HEK293T (cell line): ENCODE measurements around the gene TUBA1C.
"Not testable (repeated sequence)": the region's sequence is repeated elsewhere in the genome, so short reads cannot be mapped to it uniquely, and the experiment has no call there.

Source experiments
- CTCF ChIA-PET: fragments of 350-600 bp; formaldehyde crosslinking; extraction: SDS; loops from one replicate; lab custom pipeline; 2021; ENCODE audit warnings: antibody characterized with exemption, inconsistent platforms; lab: Yijun Ruan, JAX
- POLR2A ChIA-PET: fragments of 350-600 bp; formaldehyde crosslinking; extraction: SDS; loops from one replicate; lab custom pipeline; 2020; ENCODE audit warnings: antibody characterized with exemption, inconsistent platforms; lab: Yijun Ruan, JAX
- DNase-seq: peaks from one replicate; pipeline ENCODE4 v3.0.0; 2012; ENCODE audit warnings: mixed read lengths; ENCODE audit errors: extremely low spot score
- ARNT ChIP-seq: fragments of 450-650 bp; IDR thresholded peaks from 2 replicates; pipeline ENCODE4 v1.6.1; 2017; ENCODE audit warnings: mild to moderate bottlenecking
- BHLHE40 ChIP-seq: fragments of 450-650 bp; IDR thresholded peaks from 2 replicates; pipeline ENCODE4 v1.6.1; 2016; ENCODE audit warnings: mild to moderate bottlenecking, moderate library complexity, borderline replicate concordance
- ELF4 ChIP-seq: fragments of 450-650 bp; IDR thresholded peaks from 2 replicates; pipeline ENCODE4 v1.6.1; 2017; ENCODE audit warnings: antibody characterized with exemption
- FOXK2 ChIP-seq: fragments of 450-650 bp; IDR thresholded peaks from 2 replicates; pipeline ENCODE4 v1.6.1; 2016; ENCODE audit warnings: mild to moderate bottlenecking
- FOXM1 ChIP-seq: fragments of 450-650 bp; IDR thresholded peaks from 2 replicates; pipeline ENCODE4 v1.6.1; 2017; ENCODE audit warnings: mild to moderate bottlenecking, borderline replicate concordance
- HDGF ChIP-seq: fragments of 450-650 bp; IDR thresholded peaks from 2 replicates; pipeline ENCODE4 v1.6.1; 2017; ENCODE audit warnings: antibody characterized with exemption, borderline replicate concordance
- L3MBTL2 ChIP-seq: fragments of 450-650 bp; conservative IDR thresholded peaks from 2 replicates; pipeline ENCODE4 v1.6.1; 2016; ENCODE audit warnings: mild to moderate bottlenecking
- LEF1 ChIP-seq: fragments of 450-650 bp; IDR thresholded peaks from 2 replicates; pipeline ENCODE4 v1.6.1; 2017; ENCODE audit warnings: mild to moderate bottlenecking, borderline replicate concordance
- NFRKB ChIP-seq: fragments of 450-650 bp; IDR thresholded peaks from 2 replicates; pipeline ENCODE4 v1.6.1; 2016; ENCODE audit warnings: mild to moderate bottlenecking, moderate library complexity
- SP1 ChIP-seq: fragments of 450-650 bp; IDR thresholded peaks from 2 replicates; pipeline ENCODE4 v1.6.1; 2017
- SUZ12 ChIP-seq: fragments of 450-650 bp; IDR thresholded peaks from 2 replicates; pipeline ENCODE4 v1.6.1; 2016; ENCODE audit warnings: mild to moderate bottlenecking
- TARDBP ChIP-seq: fragments of 450-650 bp; IDR thresholded peaks from 2 replicates; pipeline ENCODE4 v1.6.1; 2016
- ZNF384 ChIP-seq: fragments of 450-650 bp; IDR thresholded peaks from 2 replicates; pipeline ENCODE4 v1.6.1; 2016
- TF ChIP-seq, protein P1 (sequence below): fragments of 450-650 bp; IDR thresholded peaks from 2 replicates; pipeline ENCODE4 v1.6.1; 2016

The TUBA1C gene

DNA sequence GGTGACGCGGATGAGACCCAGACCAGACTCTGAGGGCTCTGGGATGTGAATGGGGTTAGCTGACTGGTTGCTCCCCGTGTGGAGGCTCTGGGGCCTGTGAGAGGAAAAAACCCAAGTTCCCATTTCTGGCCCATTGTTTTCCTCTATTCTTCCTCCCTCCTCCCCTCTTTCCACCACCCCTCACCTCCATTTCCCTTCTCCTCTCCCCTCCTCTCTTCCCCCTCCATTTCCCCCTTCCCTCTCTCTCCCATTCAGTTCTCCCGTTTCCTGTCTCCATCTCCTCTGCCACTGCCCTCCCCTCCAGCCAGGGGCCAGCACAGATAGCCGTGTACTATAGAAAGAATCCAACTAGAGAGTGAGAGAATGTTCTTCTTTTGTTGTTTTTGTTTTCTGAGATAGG lies 17.4 kb downstream of the TUBA1C start:
- TF ChIP-seq NFRKB (no peak), FOXM1 (no peak), ELF4 (no peak), L3MBTL2 (no peak), HDGF (no peak), BHLHE40 (no peak)
- POLR2A ChIA-PET, result interaction anchor here (1.2 to 1.6 kb wide), 4 partner anchors 16 to 84 kb away, joined by 4 to 7 read pairs (median 4); partner anchors contain the start of genes SPATS2, TROAP and TUBA1C
- DNase-seq, result no peak
- CTCF ChIA-PET, result interaction anchor here (0.6 to 1.8 kb wide), 4 partner anchors 10 to 60 kb away, joined by 3 to 7 read pairs (median 4); no protein-coding TSS in a partner anchor

DNA sequence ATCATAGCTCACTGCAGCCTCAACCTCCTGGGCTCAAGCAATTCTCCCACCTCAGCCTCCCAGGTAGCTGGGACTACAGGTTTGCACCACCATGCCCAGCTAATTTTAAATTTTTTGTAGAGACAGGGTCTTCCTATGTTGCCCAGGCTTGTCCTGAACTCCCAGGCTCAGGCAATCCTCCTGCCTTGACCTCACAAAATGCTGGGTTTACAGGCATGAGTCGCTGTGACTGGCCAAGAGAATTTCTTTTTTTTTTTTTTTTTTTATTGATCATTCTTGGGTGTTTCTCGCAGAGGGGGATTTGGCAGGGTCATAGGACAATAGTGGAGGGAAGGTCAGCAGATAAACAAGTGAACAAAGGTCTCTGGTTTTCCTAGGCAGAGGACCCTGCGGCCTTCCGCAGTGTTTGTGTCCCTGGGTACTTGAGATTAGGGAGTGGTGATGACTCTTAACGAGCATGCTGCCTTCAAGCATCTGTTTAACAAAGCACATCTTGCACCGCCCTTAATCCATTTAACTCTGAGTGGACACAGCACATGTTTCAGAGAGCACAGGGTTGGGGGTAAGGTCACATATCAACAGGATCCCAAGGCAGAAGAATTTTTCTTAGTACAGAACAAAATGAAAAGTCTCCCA lies 18.0 kb downstream of the TUBA1C start:
- POLR2A ChIA-PET, result interaction anchor here (1.2 to 1.6 kb wide), 4 partner anchors 17 to 84 kb away, joined by 4 to 7 read pairs (median 4); partner anchors contain the start of genes SPATS2, TROAP and TUBA1C
- CTCF ChIA-PET, result interaction anchor here (0.6 to 2.1 kb wide), 4 partner anchors 10 to 59 kb away, joined by 3 to 10 read pairs (median 6); no protein-coding TSS in a partner anchor
- DNase-seq, result not testable (repeated sequence)

DNA sequence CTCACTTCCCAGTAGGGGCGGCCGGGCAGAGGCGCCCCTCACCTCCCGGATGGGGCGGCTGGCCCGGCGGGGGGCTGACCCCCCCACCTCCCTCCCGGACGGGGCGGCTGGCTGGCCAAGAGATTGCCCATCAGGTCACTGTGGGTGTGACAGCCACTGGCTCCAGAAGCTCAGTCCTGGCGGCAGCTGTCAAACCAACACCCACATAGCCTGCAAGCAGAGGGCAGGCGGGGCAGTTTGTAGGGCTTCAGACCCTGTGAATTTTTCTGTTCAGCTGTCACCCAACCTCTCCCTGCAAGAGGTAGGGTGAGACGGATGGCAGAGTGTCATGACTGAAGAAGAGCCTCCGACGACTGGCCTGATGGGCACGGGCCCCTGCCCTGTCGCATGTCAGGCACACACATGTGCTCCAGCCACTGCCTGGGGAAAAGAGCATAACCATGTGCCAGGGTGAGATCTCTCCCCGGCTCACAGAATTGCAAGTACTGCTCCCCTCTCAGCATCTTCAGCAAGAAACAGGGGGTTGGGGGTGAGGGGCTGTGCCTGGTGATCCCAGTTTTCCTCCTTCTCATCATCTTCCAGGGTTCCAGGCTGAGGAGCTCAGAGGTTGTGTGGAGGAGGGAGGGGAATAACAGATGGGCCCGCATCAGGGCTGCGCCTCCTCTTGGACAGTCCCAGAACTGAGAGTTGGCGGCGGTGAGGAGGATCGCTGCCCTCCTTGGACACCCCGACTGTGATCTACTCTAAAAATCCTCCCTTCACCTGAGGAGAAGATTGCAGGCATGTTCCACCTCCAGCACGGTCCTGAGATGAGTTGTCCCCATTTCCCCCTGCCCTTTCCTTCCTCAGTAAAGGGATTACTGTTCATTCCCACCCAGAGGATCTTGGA lies 18.9 kb downstream of the TUBA1C start:
- ChIA-PET CTCF (interaction anchor here (0.6 to 2.1 kb wide), 7 partner anchors 9 to 233 kb away, joined by 3 to 12 read pairs (median 6); no protein-coding TSS in a partner anchor), POLR2A (interaction anchor here (1.0 to 2.5 kb wide), 6 partner anchors 13 to 153 kb away, joined by 3 to 11 read pairs (median 4); partner anchors contain the start of genes TROAP, TUBA1B and TUBA1C)
- DNase-seq, result no peak
- TF ChIP-seq L3MBTL2 (no peak), SP1 (no peak), FOXM1 (no peak), ZNF384 (no peak), ELF4 (no peak), SUZ12 (no peak), FOXK2 (no peak), TARDBP (no peak)
- TF ChIP-seq, protein P1, sequence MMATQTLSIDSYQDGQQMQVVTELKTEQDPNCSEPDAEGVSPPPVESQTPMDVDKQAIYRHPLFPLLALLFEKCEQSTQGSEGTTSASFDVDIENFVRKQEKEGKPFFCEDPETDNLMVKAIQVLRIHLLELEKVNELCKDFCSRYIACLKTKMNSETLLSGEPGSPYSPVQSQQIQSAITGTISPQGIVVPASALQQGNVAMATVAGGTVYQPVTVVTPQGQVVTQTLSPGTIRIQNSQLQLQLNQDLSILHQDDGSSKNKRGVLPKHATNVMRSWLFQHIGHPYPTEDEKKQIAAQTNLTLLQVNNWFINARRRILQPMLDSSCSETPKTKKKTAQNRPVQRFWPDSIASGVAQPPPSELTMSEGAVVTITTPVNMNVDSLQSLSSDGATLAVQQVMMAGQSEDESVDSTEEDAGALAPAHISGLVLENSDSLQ, result no peak

DNA sequence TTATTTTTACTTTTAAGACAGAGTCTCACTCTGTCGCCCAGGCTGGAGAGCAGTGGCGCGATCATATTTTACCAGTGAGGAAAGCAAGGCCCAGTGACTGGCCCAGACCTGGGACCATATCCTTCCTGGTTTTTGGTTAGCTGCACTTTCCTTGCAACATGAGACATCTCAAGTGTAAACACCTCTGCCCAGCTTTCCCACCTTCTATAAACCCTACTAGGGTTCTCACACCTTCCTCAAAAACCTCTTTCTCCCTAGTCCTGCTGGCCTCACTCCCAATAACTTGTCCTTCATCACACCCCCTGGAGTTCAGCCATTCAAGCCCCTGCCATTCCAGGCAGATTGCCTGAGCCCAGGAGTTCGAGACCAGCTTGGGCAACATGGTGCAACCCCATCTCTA lies 19.8 kb downstream of the TUBA1C start:
- TF ChIP-seq HDGF, result no peak
- no peak for TF ChIP-seq ELF4
- DNase-seq, result no peak
- ChIA-PET CTCF (interaction anchor here (0.5 to 2.1 kb wide), 9 partner anchors 8 to 232 kb away, joined by 3 to 12 read pairs (median 5); no protein-coding TSS in a partner anchor), POLR2A (interaction anchor here (0.8 to 2.5 kb wide), 7 partner anchors 13 to 154 kb away, joined by 3 to 11 read pairs (median 4); partner anchors contain the start of genes TROAP, TUBA1B and TUBA1C)

DNA sequence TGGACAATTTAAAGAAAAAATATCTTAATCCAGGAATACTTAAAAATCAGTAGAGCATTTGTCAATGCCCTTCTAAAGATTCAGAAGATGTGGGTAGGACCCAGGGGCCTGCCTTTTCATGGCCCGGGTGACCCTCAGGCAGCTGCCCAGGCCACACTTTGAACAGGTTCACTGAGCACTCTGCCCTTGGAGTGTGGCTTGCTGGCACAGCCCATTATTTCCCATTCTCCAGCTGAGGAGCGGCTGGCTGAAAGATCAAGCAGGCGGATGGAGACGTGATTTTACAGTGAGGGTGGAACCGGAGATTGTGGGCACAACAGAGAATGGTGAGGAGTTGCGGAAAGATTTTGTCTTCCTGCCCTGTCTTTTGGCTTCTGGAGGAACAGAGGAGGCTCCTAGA lies 23.0 kb downstream of the TUBA1C start:
- POLR2A ChIA-PET, result interaction anchor here (1.1 to 1.2 kb wide), 2 partner anchors 9 to 23 kb away, joined by 3 to 4 read pairs; partner anchors contain the start of gene TUBA1C
- no peak for TF ChIP-seq ARNT
- no peak for DNase-seq
- CTCF ChIA-PET, result interaction anchor here (1.0 to 3.5 kb wide), 10 partner anchors 9 to 340 kb away, joined by 3 to 29 read pairs (median 8); no protein-coding TSS in a partner anchor

DNA sequence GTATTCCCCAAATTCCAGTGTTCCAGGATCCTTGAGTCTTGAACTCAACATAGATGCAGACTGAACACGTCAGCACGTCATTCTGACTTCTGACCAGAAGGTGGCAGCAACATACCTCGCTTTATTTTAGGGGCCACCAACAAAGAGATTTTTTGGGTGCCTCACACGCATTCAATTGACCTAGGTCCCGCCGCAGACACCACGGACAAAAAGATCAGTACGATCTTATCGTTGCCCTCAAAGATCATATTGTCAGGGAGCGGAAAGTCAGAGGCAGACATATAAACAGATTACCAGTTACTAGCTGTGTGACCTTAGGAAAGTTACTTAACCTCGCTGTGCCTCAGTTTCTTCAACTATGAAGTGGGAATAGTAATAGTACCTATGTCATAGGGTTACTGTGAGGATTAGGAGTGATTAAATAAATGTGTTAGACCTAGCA lies 23.6 kb downstream of the TUBA1C start:
- TF ChIP-seq, protein P1, result peak; percentile 46
- no peak for TF ChIP-seq FOXM1
- no peak for TF ChIP-seq ELF4
- peak; percentile 76 for DNase-seq
- CTCF ChIA-PET, result interaction anchor here (0.6 to 3.5 kb wide), 17 partner anchors 9 to 339 kb away, joined by 3 to 29 read pairs (median 4); partner anchors contain the start of genes DNAJC22 and TROAP
- POLR2A ChIA-PET, result interaction anchor here (1.1 to 3.0 kb wide), 5 partner anchors 9 to 53 kb away, joined by 3 to 15 read pairs (median 7); partner anchors contain the start of genes TROAP and TUBA1C

DNA sequence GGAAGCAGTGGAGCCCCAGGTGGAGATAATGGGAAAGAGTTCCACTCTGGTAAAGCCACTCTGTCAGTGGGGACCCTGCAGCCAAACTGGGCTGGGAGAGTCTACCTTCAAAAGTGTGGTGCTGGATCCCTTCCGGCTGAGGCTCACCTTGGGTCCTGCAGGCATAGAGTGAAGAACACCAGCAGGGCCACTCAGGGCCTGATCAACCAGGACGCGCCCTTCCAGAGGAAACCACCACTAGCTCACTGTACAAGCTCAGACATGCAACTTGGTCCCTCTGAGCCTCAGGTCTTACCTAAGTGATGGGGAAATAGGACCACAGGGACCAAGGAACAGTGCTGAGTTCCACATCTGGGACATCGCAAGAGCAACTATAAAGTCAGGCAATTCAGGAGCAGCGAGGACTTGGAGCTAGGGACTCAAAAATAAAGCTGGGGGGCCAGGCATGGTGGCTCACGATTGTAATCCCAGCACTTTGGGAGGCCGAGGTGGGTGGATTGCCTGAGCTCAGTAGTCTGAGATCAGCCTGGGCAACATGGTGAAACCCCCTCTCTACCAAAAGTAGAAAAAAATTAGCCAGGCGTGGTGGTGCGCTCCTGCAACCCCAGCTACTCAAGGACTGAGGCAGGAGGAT lies 24.2 kb downstream of the TUBA1C start:
- POLR2A ChIA-PET, result interaction anchor here (1.0 to 3.0 kb wide), 6 partner anchors 9 to 53 kb away, joined by 3 to 15 read pairs (median 6); partner anchors contain the start of genes TROAP and TUBA1C
- no peak for DNase-seq
- TF ChIP-seq FOXM1 (no peak), L3MBTL2 (no peak), SP1 (no peak), LEF1 (no peak), TARDBP (no peak)
- CTCF ChIA-PET, result interaction anchor here (0.5 to 3.5 kb wide), 18 partner anchors 8 to 430 kb away, joined by 3 to 29 read pairs (median 4); partner anchors contain the start of genes DNAJC22 and TROAP
